Activated CD4-positive, alpha-beta T cell treated with anti-CD3 and anti-CD28 coated beads, Interleukin-2, amount 10 ng/mL, durations not matched to agents 7 days and 5 days (primary cell): Measurements from ENCODE around the gene KRT72. TPM values are rescaled to one million over a fixed set of nuclear protein-coding genes. Genes with fewer than 3 reads are reported as not detected.

ENCODE experiments used
- CTCF ChIA-PET: fragments of 350-600 bp; sonication (Branson Sonifier 250); formaldehyde crosslinking; loops from one replicate; lab custom pipeline; 2021; ENCODE audit warnings: antibody characterized with exemption; lab: Charles Lee
- POLR2A ChIA-PET: fragments of 350-600 bp; sonication (Branson Sonifier 250); formaldehyde crosslinking; loops from one replicate; lab custom pipeline; 2021; ENCODE audit warnings: antibody characterized with exemption; lab: Charles Lee
- DNase-seq: peaks from one replicate; pipeline ENCODE4 v3.0.0-alpha.2; 2020
- H3K27ac Mint-ChIP-seq: one replicate; pipeline ENCODE4 v1.8.0; 2021; ENCODE audit warnings: mild to moderate bottlenecking, moderate library complexity, mixed read lengths
- H3K27me3 Mint-ChIP-seq: one replicate; pipeline ENCODE4 v1.8.0; 2021; ENCODE audit warnings: mixed read lengths
- H3K36me3 Mint-ChIP-seq: one replicate; pipeline ENCODE4 v1.8.0; 2021; ENCODE audit warnings: low read depth, mixed read lengths
- H3K4me1 Mint-ChIP-seq: one replicate; pipeline ENCODE4 v1.8.0; 2021; ENCODE audit warnings: mixed read lengths
- H3K4me3 Mint-ChIP-seq: one replicate; pipeline ENCODE4 v1.8.0; 2021; ENCODE audit warnings: mild to moderate bottlenecking, moderate library complexity, mixed read lengths
- H3K9me3 Mint-ChIP-seq: one replicate; pipeline ENCODE4 v1.8.0; 2021; ENCODE audit warnings: mixed read lengths
- total RNA-seq, 2 experiments: library from RNA; stranded (reverse); gene quantifications; one replicate each; pipeline ENCODE4 v1.2.3, GENCODE V29; 2021

KRT72 gene
- total RNA-seq, 2 experiments from 2014 or later, result 12.3 to 13.0 TPM

DNA sequence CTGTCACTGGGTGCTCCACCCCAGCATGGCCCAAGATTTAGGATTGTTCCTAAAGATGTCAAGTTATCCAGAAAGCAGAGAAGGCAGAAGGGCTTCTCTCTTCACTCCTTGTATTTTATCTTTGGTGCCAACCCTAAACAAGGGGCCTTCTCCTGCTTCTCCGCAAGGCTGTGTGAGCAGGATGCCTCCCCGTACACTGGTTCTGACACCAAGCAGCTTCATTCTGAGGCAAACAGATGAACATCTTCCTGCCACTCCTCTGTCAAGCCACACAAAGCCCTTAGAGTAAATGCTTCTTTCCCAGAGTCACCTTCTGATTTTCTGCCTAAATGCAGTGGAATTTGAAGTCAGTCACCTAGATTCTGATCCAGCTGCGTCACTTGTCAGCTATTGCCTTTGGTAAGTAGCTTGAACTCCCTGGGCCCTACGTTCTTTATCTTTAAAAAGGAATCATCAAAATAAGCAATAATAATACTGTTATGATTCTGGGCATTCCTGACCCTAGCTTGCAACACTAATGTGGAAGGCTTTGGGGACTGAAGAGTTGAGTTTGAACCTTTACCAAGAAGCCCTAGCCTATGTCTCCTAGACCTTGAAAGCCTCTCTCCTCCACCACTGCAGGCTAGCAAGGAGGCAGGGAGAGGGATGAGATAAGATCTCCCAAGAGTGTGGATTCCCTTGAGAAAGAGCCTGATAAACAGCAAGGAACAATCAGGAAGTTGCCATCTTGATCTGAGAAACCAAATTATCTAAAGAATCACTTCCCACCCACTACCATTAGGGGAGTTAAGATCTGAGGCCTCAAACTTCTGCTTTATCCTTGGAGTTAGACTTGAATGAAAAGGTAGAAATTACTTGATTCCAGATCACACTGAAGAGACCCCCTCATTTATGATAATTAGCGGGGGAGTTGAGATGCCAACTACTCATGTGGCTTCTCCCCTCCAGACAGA lies 11.4 kb upstream of the KRT72 start:
- DNase-seq, result peak; percentile 2
- Mint-ChIP-seq H3K4me3 (no peak overlapping the region), H3K36me3 (peaks cover 31% of the 10 kb centered on the region), H3K4me1 (peaks cover 89% of the 10 kb centered on the region), H3K9me3 (no peaks in the 10 kb centered on the region), H3K27me3 (no peaks in the 10 kb centered on the region), H3K27ac (peak overlapping the region; percentile 80)
- ChIA-PET CTCF (no interaction called here), POLR2A (no interaction called here)

DNA sequence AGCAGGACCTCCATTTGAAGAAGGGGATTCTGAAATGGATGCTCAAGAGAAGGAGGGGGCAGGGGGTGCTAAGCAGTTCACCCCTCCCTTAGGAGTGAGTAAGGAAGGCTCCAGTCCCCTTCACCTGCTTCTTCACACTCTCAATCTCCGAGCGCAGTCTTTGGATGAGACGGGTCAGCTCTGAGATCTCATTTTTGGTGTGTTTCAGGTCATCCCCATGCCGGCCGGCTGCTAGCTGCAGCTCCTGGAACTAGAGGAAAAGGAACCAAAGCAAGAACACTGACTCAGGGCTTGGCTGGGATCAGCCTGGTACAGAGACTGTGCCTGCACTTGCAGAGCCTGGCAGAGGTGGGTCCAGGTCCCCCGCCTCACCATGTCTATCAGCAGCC lies 9.8 kb upstream of the KRT72 start:
- ChIA-PET CTCF (interaction anchor here (0.8 to 1.7 kb wide), 4 partner anchors 22 to 389 kb away, joined by 3 to 4 read pairs (median 4); no protein-coding TSS in a partner anchor), POLR2A (no interaction called here)
- Mint-ChIP-seq H3K27ac (peak overlapping the region; percentile 93), H3K9me3 (no peaks in the 10 kb centered on the region), H3K27me3 (no peaks in the 10 kb centered on the region), H3K4me3 (peak overlapping the region; percentile 61), H3K36me3 (peaks cover 36% of the 10 kb centered on the region), H3K4me1 (peaks cover 87% of the 10 kb centered on the region)
- DNase-seq, result no peak

DNA sequence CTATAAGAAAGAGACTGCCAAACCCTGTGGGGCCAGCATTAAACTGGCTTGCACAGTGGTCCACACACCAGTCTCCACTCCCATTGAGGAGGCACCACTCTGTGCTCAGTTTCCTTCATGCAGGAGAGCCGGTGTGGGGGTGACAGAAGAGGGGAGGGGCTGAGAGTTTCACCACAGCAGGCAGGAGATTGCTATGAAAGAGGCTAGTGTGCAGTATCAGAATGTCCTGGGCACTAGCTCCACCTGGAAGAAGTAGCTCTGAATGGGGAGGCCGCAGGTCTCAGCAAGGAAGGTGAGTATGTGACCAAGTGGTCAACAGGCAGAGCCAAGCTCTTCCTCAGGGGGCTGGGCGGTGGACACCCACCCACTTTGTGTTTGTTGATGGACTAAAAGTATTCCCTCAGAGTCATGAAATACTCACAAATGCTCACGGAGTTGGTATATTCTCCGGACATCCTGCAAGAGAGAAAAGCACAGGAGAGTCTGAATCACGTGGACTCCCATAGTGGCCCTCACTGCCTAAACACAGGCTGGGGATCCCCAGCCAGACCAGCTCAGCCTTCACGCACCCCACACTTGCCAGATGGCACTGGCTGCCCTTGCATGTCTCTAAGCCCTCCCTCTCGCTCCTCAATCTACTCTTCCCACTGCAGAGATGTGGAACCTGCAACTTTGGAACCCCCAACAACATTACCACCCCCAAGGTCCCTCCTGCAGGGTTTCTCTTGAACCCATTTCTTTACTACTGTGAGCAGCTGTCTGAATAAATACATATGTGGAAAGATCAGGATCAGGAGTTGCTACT lies 7.8 kb upstream of the KRT72 start:
- Mint-ChIP-seq H3K9me3 (peaks cover 5% of the 10 kb centered on the region), H3K36me3 (peaks cover 32% of the 10 kb centered on the region), H3K4me1 (peaks cover 86% of the 10 kb centered on the region), H3K4me3 (no peak overlapping the region), H3K27me3 (no peaks in the 10 kb centered on the region), H3K27ac (peak overlapping the region; percentile 93)
- no peak for DNase-seq
- ChIA-PET POLR2A (no interaction called here), CTCF (interaction anchor here (0.9 to 1.7 kb wide), 3 partner anchors 9 to 262 kb away, joined by 3 read pairs; no protein-coding TSS in a partner anchor)

DNA sequence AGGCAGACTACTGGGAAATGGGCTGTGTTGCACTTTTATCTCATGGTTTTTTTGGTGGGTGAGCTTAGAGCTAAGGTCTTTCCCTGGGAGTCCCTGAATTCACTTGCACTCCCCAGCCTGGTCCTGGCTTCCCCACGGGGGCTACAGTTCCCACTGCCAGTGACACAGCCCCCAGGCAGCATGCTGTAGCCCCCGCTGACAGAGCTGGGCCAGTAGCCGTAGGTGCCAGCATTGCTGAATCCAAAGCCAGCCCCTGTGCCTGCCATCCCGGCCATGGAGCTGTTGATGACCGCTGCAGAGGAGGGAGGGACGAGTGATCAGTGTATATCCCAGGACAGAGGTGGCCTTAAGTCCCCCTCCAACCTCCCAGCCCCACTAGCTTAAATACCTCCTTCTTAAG lies 6.9 kb upstream of the KRT72 start:
- POLR2A ChIA-PET, result no interaction called here
- Mint-ChIP-seq H3K27ac (peak overlapping the region; percentile 58), H3K9me3 (peaks cover 5% of the 10 kb centered on the region), H3K4me1 (peaks cover 86% of the 10 kb centered on the region), H3K36me3 (peaks cover 27% of the 10 kb centered on the region), H3K27me3 (no peaks in the 10 kb centered on the region), H3K4me3 (no peak overlapping the region)
- DNase-seq, result no peak
- CTCF ChIA-PET, result interaction anchor here (0.9 to 1.2 kb wide), 2 partner anchors 10 to 263 kb away, joined by 3 read pairs; no protein-coding TSS in a partner anchor

DNA sequence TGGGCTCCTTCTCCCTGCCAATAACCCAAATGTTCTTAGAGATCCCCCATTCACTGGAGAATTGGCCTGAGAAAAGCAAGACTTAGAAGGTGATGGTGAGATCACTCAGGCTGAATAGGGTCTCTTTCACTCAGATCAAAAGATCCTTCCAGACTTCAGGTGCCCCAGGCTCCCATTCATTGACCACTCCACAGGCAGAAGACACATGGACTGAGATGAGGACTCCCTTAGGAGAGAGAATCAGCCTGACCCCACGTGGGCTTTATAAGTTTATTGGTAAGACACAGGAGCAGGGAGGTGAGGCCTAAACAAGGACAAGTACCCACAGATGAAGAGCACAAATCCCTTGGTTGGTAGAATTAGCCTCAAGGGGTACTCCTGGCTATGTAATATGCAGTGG lies 6.1 kb upstream of the KRT72 start:
- H3K27ac Mint-ChIP-seq, result peak overlapping the region; percentile 67
- H3K4me3 Mint-ChIP-seq, result no peak overlapping the region
- peaks cover 5% of the 10 kb centered on the region for H3K9me3 Mint-ChIP-seq
- no peak for DNase-seq
- ChIA-PET CTCF (interaction anchor here (1.2 kb wide), 1 partner anchor 10 kb away, joined by 3 read pairs; no protein-coding TSS in a partner anchor), POLR2A (no interaction called here)
- peaks cover 86% of the 10 kb centered on the region for H3K4me1 Mint-ChIP-seq
- H3K36me3 Mint-ChIP-seq, result peaks cover 21% of the 10 kb centered on the region
- H3K27me3 Mint-ChIP-seq, result no peaks in the 10 kb centered on the region

DNA sequence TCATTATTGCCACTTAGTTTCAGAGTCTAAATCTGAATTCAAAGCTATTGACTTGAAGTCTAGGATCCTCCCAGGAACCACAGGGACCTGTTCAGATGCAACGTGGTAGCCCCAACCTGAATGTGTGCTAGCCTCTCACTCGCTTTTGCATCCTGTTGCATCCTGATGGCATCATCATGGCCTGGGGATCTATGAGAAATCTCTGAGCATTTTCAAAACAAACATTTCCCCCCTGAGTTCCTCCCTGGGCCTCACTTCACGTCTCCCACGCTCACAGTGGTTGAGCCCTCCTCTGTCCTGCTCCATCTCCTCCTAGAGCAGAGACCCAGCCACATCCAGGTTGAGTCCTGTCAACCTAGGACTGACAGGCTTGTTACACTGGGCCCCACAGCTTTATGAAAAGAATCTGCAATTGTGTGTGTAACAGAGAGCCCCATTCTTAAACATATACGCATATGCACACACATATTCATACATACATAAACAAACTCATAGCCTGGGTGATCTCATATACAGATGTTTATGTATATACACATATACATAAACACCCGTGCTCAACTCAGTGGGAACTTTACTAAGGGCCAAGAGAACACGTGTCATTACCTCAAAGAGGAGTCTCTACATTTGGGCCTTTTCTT lies 5.4 kb upstream of the KRT72 start:
- Mint-ChIP-seq H3K27me3 (no peaks in the 10 kb centered on the region), H3K4me1 (peaks cover 82% of the 10 kb centered on the region), H3K36me3 (peaks cover 15% of the 10 kb centered on the region), H3K9me3 (peaks cover 5% of the 10 kb centered on the region), H3K4me3 (no peak overlapping the region), H3K27ac (no peak overlapping the region)
- ChIA-PET POLR2A (no interaction called here), CTCF (no interaction called here)
- DNase-seq, result no peak

DNA sequence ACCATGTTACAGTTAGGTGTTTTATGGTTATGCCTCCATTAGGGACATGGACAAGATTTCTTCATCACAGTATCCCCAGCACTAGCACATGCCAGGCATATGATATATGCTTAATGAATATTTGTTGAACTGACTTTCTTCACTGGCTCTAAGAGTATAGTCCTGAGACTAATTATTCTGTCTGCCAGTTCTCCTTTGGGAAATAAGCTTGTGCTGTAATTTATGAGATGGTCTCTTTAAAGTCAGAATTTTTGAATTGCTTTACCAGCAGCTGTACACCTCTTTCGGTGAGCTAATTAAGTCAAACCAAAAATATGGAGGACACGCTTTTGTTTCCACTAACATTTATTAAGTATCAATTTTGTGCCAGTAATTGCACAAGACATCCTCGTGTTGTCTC lies 4.8 kb upstream of the KRT72 start:
- no peak overlapping the region for H3K4me3 Mint-ChIP-seq
- ChIA-PET CTCF (no interaction called here), POLR2A (no interaction called here)
- H3K36me3 Mint-ChIP-seq, result peaks cover 10% of the 10 kb centered on the region
- no peak overlapping the region for H3K27ac Mint-ChIP-seq
- no peaks in the 10 kb centered on the region for H3K27me3 Mint-ChIP-seq
- H3K9me3 Mint-ChIP-seq, result peaks cover 5% of the 10 kb centered on the region
- peaks cover 76% of the 10 kb centered on the region for H3K4me1 Mint-ChIP-seq
- DNase-seq, result no peak

DNA sequence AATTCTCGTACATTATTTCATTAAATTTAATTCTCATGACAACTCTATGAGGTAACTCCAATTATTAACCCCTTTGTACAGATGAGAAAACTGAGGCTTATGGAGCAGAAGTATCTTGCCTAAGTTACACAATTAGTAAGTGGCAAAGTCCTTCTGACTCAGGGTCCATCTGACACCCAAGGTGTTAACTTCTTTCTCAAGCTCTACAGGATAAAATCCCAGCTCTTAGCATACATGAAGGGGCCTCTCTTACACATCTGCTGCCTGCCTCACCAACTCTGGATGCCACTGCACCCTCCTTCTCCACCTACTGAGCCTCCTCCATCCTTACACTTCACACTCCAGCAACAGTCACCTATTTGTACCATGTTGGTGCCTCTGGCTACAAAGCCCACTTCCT lies 4.3 kb upstream of the KRT72 start:
- H3K9me3 Mint-ChIP-seq, result peaks cover 5% of the 10 kb centered on the region
- H3K27ac Mint-ChIP-seq, result peak overlapping the region; percentile 26
- no peak overlapping the region for H3K4me3 Mint-ChIP-seq
- ChIA-PET POLR2A (no interaction called here), CTCF (no interaction called here)
- H3K4me1 Mint-ChIP-seq, result peaks cover 72% of the 10 kb centered on the region
- no peaks in the 10 kb centered on the region for H3K27me3 Mint-ChIP-seq
- H3K36me3 Mint-ChIP-seq, result peaks cover 10% of the 10 kb centered on the region
- DNase-seq, result no peak

DNA sequence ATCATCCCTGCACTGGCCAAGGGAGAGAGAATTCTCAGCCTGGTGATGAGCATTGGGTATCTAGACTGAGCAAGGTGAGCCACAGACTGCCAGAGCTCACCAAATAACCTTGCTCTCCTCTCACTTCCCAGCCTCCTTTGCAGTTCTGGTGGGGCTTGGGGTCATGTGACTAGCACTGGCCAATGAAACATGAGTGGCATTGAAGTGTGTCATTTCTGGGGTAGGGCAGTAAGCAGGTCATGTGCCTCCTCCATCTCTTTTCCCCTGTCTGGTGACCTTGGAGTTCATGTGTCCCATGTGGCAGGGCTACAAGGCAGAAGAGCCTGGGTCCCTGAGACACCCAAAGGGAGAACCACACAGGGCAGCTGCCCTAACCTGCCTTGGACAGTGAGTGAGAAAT lies 3.6 kb upstream of the KRT72 start:
- peaks cover 5% of the 10 kb centered on the region for H3K9me3 Mint-ChIP-seq
- ChIA-PET CTCF (no interaction called here), POLR2A (no interaction called here)
- H3K27ac Mint-ChIP-seq, result no peak overlapping the region
- H3K36me3 Mint-ChIP-seq, result peaks cover 10% of the 10 kb centered on the region
- H3K27me3 Mint-ChIP-seq, result peaks cover 3% of the 10 kb centered on the region
- no peak for DNase-seq
- no peak overlapping the region for H3K4me3 Mint-ChIP-seq
- H3K4me1 Mint-ChIP-seq, result peaks cover 65% of the 10 kb centered on the region

DNA sequence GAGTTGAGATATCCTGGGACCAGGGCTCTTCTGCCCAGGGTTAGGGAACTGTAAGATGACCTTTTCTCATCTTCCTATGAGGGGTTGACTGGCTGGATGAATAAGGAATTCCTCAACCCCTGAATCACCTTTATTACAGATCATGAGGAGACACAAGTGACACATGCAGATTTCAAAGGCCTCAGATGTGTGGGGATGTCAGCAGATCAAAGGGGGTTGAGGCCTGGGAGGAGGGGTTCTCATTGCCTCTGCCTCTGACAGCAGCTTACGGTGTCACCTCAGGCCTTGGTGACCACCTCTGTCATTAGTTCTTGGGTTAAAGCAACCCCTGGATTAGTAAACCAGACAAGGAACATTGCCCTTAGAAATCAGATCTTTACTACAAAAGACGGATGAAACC lies 2.1 kb upstream of the KRT72 start:
- DNase-seq, result no peak
- Mint-ChIP-seq H3K27me3 (peaks cover 9% of the 10 kb centered on the region), H3K4me1 (peaks cover 51% of the 10 kb centered on the region), H3K27ac (no peak overlapping the region), H3K9me3 (peaks cover 5% of the 10 kb centered on the region), H3K36me3 (peaks cover 10% of the 10 kb centered on the region), H3K4me3 (no peak overlapping the region)
- ChIA-PET CTCF (no interaction called here), POLR2A (no interaction called here)

DNA sequence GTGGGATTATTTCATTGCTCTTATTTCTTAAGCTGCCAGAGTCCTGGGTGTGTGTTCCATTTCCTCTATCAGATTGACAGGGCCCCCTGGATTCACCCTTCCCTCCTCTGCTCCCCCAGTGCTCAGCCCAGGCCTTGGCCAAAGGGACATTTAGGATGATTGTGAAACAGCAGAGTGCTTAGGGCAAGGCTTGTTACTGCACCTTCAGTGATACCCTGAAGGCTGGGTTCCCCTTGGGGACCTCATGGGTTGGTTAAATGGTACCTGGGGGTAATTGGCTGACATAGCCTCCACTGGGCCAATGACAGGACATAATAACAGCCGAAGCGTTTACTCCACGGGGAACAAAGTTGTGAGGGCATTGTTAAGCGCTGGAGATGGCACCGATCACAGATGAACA lies 1.3 kb upstream of the KRT72 start:
- ChIA-PET CTCF (no interaction called here), POLR2A (no interaction called here)
- Mint-ChIP-seq H3K4me1 (peaks cover 45% of the 10 kb centered on the region), H3K27me3 (peaks cover 9% of the 10 kb centered on the region), H3K9me3 (peaks cover 5% of the 10 kb centered on the region), H3K4me3 (no peak overlapping the region), H3K27ac (no peak overlapping the region), H3K36me3 (peaks cover 5% of the 10 kb centered on the region)
- DNase-seq, result no peak

DNA sequence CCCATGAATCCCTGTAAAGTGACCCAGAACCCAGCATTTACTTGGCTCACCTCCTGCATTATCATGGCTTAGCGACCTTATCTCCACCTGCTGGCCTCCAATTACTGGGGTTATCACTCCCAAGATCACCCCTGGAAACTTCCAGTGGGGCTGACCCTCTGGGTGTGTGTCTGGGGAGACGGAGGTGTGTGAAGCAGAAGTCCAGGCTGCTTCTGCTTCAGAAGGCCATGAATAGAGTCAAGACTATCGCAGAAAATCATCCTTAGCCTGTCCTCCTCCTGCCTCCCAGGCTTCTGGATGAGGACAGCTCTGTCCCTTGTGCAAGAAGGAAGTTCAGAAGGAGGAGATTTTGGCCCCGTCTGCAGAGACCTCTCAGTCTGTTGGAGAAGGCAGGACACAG lies 408 bp upstream of the KRT72 start:
- ChIA-PET CTCF (no interaction called here), POLR2A (no interaction called here)
- H3K27me3 Mint-ChIP-seq, result peaks cover 14% of the 10 kb centered on the region
- no peak overlapping the region for H3K4me3 Mint-ChIP-seq
- no peak overlapping the region for H3K27ac Mint-ChIP-seq
- DNase-seq, result no peak
- peaks cover 38% of the 10 kb centered on the region for H3K4me1 Mint-ChIP-seq
- H3K36me3 Mint-ChIP-seq, result peaks cover 2% of the 10 kb centered on the region
- peaks cover 5% of the 10 kb centered on the region for H3K9me3 Mint-ChIP-seq
